Osteocyte (in vitro differentiated cells): ENCODE data around the gene PLD4. TPM values are rescaled to one million over a fixed set of nuclear protein-coding genes. Genes with fewer than 3 reads are reported as not detected.
A peak's percentile ranks its signal among the peaks of the same experiment; 100 is the strongest.

Experiments
- DNase-seq: peaks from one replicate; pipeline ENCODE4 v3.0.0; 2021; ENCODE audit warnings: mixed read lengths; ENCODE audit not compliant: unreplicated experiment; ENCODE audit errors: extremely low spot score
- H3K27ac Mint-ChIP-seq: one replicate; pipeline ENCODE4 v1.8.0; 2021; ENCODE audit warnings: mild to moderate bottlenecking, mixed read lengths; ENCODE audit not compliant: unreplicated experiment
- H3K27me3 Mint-ChIP-seq: one replicate; pipeline ENCODE4 v1.8.0; 2021; ENCODE audit warnings: mixed read lengths; ENCODE audit not compliant: unreplicated experiment
- H3K36me3 Mint-ChIP-seq: one replicate; pipeline ENCODE4 v1.8.0; 2021; ENCODE audit warnings: mixed read lengths; ENCODE audit not compliant: unreplicated experiment
- H3K4me1 Mint-ChIP-seq: one replicate; pipeline ENCODE4 v1.8.0; 2021; ENCODE audit warnings: mixed read lengths; ENCODE audit not compliant: unreplicated experiment
- H3K4me3 Mint-ChIP-seq: one replicate; pipeline ENCODE4 v1.8.0; 2021; ENCODE audit warnings: mild to moderate bottlenecking, moderate library complexity, mixed read lengths; ENCODE audit not compliant: unreplicated experiment
- H3K9me3 Mint-ChIP-seq: one replicate; pipeline ENCODE4 v1.8.0; 2021; ENCODE audit warnings: mixed read lengths; ENCODE audit not compliant: unreplicated experiment
- total RNA-seq: library from RNA; stranded (reverse); gene quantifications from 2 replicates; pipeline ENCODE4 v1.2.1, GENCODE V29; 2021
- TF ChIP-seq, protein P1 (sequence below): fragments of 200-600 bp; sonication (generic); IDR thresholded peaks from 2 replicates; pipeline ENCODE4 v1.5.0; 2021; ENCODE audit warnings: antibody characterized with exemption, mild to moderate bottlenecking, moderate library complexity

PLD4 gene
- total RNA-seq, 1 donor from 2014 or later, result 0.05 TPM

DNA sequence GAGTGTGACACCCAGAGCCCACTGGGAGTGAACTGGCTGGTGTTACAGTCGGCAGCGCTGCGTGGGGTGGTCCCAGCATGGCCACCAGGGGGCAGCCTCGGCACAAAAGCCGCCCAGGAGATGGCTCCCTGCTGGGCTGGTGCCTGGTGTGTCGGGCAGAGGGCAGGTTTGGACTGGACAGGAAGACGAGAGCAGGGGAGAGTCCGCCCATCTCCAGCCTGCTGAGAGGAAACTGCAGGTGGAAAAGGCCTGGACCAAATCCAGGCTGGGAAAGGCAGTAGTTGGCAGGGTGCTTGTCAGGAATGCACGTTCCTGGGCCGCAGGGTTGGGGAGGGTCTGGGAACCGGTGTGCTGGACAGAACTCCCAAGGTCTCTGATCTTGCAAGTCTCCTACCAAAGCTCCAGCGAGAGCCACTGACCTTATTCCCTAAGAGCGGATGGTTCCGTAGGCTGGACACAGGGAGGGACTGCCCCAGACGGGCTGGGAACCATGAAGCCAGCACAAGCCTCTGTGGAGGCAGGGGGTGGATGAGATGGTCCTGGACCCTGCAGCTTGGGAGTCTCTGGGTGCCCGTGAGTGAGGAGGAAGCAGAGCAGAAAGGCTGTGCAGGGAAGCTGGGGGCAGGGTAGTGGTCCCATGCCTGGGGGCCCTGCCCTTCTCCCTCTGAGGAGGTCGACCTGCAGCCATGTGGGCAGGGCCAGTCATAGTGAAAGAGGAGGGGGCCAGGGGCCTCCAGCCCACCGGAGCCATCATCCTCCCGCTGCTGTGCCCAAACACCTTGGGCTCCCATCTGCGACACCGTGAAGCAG lies 51.7 kb downstream of the PLD4 start:
- peak overlapping the region; percentile 83 for H3K4me3 Mint-ChIP-seq
- peak; percentile 93 for DNase-seq
- TF ChIP-seq, protein P1, sequence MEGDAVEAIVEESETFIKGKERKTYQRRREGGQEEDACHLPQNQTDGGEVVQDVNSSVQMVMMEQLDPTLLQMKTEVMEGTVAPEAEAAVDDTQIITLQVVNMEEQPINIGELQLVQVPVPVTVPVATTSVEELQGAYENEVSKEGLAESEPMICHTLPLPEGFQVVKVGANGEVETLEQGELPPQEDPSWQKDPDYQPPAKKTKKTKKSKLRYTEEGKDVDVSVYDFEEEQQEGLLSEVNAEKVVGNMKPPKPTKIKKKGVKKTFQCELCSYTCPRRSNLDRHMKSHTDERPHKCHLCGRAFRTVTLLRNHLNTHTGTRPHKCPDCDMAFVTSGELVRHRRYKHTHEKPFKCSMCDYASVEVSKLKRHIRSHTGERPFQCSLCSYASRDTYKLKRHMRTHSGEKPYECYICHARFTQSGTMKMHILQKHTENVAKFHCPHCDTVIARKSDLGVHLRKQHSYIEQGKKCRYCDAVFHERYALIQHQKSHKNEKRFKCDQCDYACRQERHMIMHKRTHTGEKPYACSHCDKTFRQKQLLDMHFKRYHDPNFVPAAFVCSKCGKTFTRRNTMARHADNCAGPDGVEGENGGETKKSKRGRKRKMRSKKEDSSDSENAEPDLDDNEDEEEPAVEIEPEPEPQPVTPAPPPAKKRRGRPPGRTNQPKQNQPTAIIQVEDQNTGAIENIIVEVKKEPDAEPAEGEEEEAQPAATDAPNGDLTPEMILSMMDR, result peak; percentile 92
- peak overlapping the region; percentile 31 for H3K27ac Mint-ChIP-seq
- H3K9me3 Mint-ChIP-seq, result no peaks in the 10 kb centered on the region
- no peaks in the 10 kb centered on the region for H3K36me3 Mint-ChIP-seq
- peaks cover 61% of the 10 kb centered on the region for H3K4me1 Mint-ChIP-seq
- H3K27me3 Mint-ChIP-seq, result no peaks in the 10 kb centered on the region

DNA sequence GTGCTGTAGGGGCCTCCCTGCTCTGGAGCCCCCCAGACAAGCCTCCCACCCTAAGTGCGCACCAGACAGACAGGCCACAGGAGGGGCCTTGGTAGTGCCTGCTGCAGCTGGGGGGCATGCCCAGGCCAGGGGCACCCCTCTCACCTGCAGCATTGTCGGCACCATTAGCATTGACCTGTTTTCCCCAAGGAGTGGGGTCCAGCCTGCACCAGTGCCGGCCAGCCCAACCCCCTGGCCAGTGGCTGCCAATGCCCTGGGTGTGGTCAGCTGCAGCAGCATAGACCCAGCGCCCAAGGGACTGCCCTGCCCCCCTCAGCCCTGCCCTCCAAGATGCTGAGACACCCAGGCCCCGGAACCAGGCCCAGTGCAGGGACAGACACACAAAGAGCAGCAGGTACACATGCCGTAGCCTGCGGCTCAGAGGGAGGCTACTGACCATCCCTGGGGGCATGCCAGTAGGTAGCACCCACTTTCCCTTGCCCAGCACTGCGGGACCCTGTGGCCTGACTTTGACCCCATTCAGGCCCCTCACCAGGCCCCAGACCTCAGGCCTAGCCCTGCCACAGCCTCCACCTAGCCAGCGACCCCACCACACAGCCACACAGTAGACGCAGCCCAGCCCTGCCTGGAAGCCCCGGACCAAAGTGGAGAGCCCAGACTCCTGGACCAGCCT lies 52.5 kb downstream of the PLD4 start:
- Mint-ChIP-seq H3K27ac (no peak overlapping the region), H3K9me3 (no peaks in the 10 kb centered on the region), H3K4me3 (peak overlapping the region; percentile 83), H3K4me1 (peaks cover 53% of the 10 kb centered on the region), H3K27me3 (no peaks in the 10 kb centered on the region), H3K36me3 (no peaks in the 10 kb centered on the region)
- no peak for DNase-seq
- TF ChIP-seq, protein P1, result no peak

DNA sequence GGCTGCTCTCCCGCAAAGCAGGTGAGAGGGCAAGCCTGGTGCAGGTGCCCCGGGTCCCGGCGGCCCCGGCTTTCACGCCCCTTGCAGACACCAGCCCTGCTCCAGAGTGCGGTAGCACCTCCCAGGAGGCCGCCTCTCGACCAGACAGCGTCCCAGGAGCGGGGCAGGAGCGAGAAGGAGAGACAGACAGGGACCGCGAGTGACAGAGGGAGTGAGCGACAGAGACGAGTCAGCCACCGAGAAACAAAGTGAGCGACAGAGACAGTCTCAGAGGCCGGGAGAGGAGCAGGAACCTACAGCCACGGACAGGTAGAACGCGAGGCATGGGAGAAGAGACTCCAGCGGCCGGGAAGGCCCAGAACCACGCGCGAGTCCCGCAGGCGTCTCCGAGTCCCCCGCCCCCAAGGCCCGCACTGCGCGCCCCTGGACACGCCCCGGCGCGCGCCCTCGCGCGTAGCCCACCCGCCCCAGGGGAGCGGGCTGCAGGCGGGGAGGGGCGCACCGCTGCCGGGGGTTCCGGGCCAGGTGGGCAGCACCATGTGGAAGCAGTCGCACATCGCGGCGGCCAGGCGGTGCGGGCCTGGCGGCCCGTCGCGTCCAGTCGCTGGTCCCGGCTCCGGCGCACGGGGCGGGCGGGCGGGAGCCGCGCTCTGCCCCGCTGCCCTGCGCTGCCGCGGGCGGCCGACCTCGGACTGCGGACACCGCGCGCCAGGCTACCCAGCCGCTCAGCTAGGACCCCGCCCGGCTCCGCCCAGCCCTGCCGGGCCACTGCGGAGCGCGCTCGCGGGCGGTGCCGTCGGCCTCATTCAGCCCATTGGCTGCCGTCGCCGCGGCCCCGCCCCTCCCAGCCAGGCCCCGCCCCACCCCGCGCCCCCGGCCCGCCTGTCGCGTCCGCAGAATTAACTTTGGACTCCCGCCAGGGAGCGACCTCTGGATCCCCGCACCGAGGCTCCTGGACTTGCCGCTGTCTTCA lies 53.3 kb downstream of the PLD4 start, which contains the start of gene AHNAK2:
AHNAK2 (minus strand) TSS at position 694 of the 973 bp plus-strand sequence; CDS start at position 557, 137 bp downstream.
- TF ChIP-seq, protein P1, result no peak
- no peaks in the 10 kb centered on the region for H3K27me3 Mint-ChIP-seq
- peaks cover 45% of the 10 kb centered on the region for H3K4me1 Mint-ChIP-seq
- peak within 1 kb of the TSS; percentile 83 for H3K4me3 Mint-ChIP-seq
- no peaks in the 10 kb centered on the region for H3K9me3 Mint-ChIP-seq
- peak; percentile 92 for DNase-seq
- no peaks in the 10 kb centered on the region for H3K36me3 Mint-ChIP-seq
- H3K27ac Mint-ChIP-seq, result peak within 1 kb of the TSS; percentile 27

DNA sequence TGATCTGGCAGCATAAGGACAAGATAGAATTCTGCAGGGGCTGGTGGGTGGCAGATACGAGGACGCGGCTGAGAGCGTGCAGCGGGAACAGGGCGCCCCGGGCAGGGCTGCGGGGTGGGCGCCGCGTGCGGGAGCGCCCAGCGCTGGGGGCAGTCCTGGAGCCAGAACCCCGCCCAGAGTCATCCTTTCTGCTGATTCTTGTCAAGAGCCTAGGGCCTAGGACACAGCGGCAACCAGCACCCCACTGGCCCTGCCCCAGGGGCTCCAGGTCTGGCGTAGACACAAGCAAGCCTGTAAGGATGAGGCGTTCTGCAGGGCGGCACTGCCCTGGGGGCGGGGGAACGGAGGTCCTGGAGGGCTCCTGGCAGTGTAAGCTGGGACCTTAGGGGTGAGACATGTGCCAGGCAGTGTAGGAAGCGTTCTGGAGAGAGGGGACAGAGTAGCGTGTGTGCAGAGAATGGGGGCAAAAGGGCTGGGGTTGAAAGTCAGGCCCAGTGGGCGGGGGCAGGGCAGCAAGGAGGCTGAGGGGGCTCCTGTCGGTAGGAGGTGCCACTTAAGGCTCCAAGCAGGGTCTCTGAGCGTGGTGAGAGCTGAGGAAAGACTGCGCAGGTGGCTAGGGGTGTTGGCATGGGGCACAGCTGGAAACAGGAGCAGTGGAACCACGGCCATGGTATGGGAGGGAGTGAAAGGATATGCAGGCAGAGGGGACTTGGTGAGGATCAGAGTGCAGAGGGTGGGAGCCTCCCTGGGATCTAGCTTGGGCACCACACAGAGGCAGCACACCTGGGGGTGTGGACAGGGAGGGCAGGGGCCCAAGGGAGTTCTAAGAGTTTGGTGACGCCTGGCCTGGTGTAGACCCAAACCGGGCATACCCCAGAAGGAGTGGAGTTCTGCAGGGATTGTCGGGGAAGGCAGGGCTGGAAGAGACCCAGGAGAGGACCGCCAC lies 54.3 kb downstream of the PLD4 start:
- no peaks in the 10 kb centered on the region for H3K27me3 Mint-ChIP-seq
- DNase-seq, result peak; percentile 80
- TF ChIP-seq, protein P1, result no peak
- H3K4me3 Mint-ChIP-seq, result peak overlapping the region; percentile 15
- no peaks in the 10 kb centered on the region for H3K9me3 Mint-ChIP-seq
- H3K27ac Mint-ChIP-seq, result no peak overlapping the region
- H3K36me3 Mint-ChIP-seq, result no peaks in the 10 kb centered on the region
- peaks cover 36% of the 10 kb centered on the region for H3K4me1 Mint-ChIP-seq
